ENCODE results near the gene RPS6KA4. TPM values are rescaled to one million over a fixed set of nuclear protein-coding genes. Genes with fewer than 3 reads are reported as not detected.

The RPS6KA4 gene
- total RNA-seq, 1 experiment from 2014 or later = 94.2 TPM

DNA sequence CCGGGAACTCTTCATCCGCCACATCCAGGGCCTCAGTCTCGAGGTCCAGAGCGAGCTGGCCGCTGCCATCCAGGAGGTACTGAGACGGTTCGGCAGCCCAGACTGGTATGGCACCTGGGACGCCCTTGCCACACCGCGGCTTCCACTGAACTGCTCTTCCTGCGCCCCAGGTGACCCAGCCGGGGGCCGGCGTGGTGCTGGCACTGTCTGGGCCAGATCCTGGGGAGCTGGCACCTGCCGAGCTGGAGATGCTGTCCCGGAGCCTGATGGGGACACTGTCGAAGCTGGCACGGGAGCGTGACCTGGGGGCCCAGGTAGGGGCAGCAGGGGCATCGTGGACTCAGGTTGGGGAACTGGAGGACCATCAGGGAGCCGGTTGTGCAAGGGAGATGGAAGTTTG lies 17.5 kb upstream of the RPS6KA4 start:
- H3K4me3 ChIP-seq = no peak overlapping the region
- no peak for DNase-seq
- no peaks in the 10 kb centered on the region for H3K36me3 ChIP-seq
- H3K9me3 ChIP-seq = no peaks in the 10 kb centered on the region
- H3K27me3 ChIP-seq = no peaks in the 10 kb centered on the region

DNA sequence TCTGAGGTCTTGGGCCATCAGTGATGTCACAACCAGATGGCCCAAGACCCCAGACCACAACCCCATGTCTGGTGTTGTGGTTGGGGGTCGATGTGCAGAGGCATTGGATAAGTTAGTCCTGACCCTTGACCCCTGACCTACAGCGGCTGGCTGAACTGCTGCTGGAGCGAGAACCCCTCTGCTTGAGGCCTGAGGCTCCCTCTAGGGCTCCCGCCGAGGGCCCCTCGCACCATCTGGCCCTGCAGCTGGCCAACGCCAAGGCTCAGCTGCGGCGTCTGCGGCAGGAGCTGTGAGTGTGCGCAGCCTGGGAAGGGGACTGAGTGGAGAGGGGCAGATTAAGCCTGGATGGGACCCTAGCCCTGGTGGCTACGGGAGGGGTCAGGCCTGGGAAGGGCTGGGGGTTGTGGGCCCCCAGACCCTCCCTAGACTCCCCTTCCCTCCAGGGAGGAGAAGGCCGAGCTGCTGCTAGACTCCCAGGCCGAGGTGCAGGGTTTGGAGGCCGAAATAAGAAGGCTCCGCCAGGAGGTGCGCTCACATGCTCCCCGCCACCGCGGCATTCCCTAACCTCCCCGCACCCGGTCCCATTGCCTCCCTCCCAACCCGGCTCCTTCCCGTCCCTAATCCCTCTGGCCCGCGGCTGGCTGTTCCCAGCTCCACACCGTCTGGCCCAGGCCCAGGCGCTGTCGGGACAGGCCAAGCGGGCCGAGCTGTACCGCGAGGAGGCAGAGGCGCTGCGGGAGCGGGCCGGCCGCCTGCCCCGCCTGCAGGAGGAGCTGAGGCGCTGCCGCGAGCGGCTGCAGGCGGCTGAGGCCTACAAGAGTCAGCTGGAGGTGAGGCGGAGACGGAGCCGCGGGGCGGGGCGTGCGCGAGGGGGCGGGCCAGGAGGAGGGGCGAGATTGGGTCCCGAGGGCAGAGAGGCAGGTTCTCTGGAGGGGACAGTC lies 16.8 kb upstream of the RPS6KA4 start:
- Histone ChIP-seq H3K9me3 (no peaks in the 10 kb centered on the region), H3K27me3 (no peaks in the 10 kb centered on the region), H3K4me3 (peak overlapping the region; percentile 20; the same call in 1 of the 2 replicates), H3K36me3 (no peaks in the 10 kb centered on the region)
- peak; percentile 84 for DNase-seq

DNA sequence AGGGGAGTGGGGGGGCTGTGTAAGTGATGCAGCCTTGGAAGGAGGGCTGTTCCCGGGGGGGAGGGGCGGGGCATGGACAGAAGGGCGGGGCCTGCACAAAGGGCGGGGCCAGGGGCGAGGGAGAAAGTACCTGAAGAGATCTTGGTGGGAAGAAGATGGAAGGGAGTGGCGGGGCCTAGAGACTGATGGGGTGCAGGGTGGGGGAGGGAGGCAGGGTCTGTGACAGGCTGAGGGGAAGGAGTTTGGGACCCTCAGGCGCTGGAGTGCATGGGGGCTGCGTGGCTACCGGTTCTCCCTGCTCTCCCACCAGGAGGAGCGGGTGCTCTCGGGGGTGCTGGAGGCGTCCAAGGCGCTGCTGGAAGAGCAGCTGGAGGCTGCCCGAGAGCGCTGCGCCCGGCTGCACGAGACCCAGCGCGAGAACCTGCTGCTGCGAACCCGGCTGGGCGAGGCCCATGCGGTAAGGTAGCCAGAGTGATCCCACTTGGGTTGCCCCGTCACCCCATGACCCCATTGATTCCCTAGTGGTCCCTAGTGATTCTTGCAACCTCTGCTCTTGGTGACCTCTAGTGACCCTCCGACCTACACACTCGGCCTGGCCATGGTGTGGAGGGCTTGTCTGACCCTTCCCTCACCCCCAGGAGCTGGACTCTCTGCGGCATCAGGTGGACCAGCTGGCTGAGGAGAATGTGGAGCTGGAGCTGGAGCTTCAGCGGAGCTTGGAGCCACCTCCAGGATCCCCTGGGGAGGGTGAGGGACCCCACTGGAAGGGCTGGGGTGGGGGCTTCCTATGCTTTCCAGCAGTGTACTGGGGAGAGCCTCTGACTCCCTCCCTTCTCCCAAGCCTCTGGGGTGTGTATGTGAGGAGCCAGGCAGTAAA lies 15.9 kb upstream of the RPS6KA4 start:
- no peak overlapping the region for H3K4me3 ChIP-seq

DNA sequence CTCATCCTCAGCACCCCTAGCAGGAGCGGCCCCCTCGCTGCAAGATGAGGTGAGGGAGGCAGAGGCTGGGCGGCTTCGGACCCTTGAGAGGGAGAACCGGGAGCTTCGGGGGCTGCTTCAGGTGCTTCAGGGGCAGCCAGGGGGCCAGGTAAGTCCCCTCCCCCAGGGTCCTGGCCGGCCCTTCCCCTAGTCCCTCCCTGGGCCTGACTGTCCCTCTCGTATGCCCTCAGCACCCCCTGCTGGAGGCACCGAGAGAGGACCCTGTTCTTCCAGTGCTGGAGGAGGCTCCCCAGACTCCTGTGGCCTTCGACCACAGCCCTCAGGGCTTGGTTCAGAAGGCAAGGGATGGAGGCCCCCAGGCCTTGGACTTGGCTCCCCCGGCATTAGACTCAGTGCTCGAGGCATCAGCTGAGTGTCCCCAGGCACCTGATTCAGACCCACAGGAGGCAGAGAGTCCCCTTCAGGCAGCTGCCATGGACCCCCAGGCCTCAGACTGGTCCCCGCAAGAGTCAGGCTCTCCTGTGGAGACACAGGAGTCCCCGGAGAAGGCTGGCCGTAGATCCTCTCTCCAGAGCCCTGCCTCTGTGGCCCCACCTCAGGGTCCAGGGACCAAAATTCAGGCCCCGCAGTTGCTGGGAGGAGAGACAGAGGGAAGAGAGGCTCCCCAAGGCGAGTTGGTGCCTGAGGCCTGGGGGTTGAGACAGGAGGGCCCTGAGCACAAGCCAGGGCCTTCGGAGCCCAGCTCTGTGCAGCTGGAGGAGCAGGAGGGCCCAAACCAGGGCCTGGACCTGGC lies 15.0 kb upstream of the RPS6KA4 start:
- Histone ChIP-seq H3K27me3 (no peaks in the 10 kb centered on the region), H3K4me3 (no peak overlapping the region), H3K9me3 (no peaks in the 10 kb centered on the region), H3K36me3 (no peaks in the 10 kb centered on the region)
- DNase-seq = no peak

More for the DNA sequence above, 15.9 kb upstream of the RPS6KA4 start:
- H3K27me3 ChIP-seq = no peaks in the 10 kb centered on the region
- H3K9me3 ChIP-seq = no peaks in the 10 kb centered on the region
- no peaks in the 10 kb centered on the region for H3K36me3 ChIP-seq
- DNase-seq = no peak

DNA sequence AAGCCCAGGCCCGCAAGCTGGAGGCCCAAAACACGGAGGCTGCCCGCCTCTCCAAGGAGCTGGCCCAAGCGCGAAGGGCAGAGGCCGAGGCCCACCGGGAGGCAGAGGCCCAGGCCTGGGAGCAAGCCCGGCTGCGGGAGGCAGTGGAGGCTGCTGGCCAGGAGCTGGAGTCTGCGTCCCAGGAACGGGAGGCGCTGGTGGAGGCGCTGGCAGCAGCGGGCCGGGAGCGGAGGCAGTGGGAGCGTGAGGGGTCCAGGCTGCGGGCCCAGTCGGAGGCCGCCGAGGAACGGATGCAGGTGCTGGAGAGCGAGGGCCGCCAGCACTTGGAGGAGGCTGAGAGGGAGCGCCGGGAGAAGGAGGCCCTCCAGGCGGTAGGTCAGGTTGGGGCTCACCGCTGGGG lies 14.2 kb upstream of the RPS6KA4 start:
- Histone ChIP-seq H3K4me3 (no peak overlapping the region), H3K36me3 (no peaks in the 10 kb centered on the region), H3K27me3 (no peaks in the 10 kb centered on the region), H3K9me3 (no peaks in the 10 kb centered on the region)
- DNase-seq = no peak

DNA sequence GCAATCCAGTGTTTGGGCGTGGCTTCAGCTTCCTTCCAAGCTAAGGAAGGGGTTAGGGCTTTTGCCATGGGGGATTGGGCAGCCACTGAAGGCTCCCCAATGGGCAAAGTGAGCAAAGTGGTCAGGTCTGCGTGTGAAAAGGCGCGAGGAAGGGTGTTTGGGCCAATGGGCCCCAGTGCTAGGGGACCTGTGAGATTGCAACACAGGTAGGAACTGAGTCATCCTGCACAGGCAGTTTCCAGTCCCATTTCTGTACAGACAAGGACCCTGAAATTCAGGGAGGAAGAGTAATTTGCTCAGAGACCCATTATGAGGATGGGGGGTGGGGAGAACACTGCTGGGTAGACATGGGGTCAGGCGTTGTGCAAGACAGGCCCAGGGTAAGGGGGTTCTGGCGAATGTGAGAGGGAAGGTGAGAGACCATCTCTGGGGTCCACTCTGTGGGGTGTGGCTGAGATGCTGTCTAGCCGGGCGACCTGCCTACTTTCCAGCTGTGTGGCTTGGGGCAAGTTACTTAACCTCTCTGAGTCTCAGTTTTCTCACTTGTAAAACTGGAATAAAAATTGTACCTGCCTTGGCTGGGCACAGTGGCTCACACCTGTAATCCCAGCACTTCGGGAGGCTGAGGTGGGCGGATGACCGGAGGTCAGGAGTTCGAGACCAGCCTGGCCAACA lies 11.6 kb upstream of the RPS6KA4 start:
- DNase-seq = no peak
- no peaks in the 10 kb centered on the region for H3K27me3 ChIP-seq
- H3K9me3 ChIP-seq = no peaks in the 10 kb centered on the region
- no peak overlapping the region for H3K4me3 ChIP-seq
- no peaks in the 10 kb centered on the region for H3K36me3 ChIP-seq

DNA sequence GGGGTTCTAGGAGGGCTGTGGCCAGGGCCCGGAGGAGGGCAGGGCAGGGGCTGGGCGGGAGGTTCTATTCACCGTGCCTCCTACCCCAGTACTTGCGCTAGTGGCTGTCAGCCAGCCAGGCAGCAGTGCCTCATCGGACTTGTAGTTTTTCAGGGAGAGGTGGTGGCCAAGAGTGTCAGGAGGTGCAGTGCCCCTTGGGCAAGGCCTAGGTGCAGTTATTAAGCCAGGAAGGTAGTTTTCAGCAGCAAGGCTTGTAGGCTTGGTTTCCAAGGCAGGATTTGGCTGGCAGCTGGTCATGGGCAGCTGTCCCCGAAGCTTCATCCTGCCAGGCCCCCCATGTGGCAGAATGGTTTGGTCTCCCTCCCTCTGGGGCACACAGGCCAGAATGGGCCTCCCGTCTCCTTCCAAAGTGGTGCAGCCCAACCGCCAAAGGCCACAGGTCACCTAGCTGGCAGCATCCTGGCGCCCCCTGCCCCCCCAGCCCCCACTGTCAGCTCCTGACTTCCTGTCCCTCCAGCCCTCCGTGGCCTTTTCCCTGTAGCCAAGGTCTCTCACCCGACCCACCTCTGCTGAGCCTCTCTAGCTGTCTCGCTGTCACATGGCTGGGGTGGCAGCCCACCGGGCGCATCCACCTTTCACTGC lies 10.5 kb upstream of the RPS6KA4 start:
- no peaks in the 10 kb centered on the region for H3K27me3 ChIP-seq

DNA sequence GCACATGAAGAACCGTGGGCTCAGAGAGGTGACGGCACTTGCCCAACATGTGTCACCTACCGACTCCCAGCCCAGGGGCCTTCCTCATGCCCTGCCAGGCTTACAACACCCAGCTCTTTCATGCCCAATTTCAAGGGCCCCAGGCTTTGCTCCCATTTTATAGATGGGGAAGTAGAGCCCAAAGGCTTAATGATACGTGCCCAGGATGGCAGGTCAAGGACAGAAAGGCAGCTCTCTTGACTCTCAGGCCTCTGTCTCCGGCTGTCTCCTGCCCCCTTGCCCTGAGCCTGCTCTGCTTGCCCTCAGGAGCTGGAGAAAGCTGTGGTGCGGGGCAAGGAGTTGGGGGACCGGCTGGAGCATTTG lies 10.0 kb upstream of the RPS6KA4 start:
- no peaks in the 10 kb centered on the region for H3K36me3 ChIP-seq
- H3K27me3 ChIP-seq = no peaks in the 10 kb centered on the region
- H3K4me3 ChIP-seq = no peak overlapping the region
- no peaks in the 10 kb centered on the region for H3K9me3 ChIP-seq
- no peak for DNase-seq

More for the DNA sequence above, 10.5 kb upstream of the RPS6KA4 start:
- no peaks in the 10 kb centered on the region for H3K36me3 ChIP-seq
- H3K4me3 ChIP-seq = no peak overlapping the region
- no peak for DNase-seq
- H3K9me3 ChIP-seq = no peaks in the 10 kb centered on the region

GRCh38 chr11:64349404-64349803 lies 9.6 kb upstream of the RPS6KA4 start:
- H3K36me3 ChIP-seq = no peaks in the 10 kb centered on the region
- DNase-seq = no peak
- no peaks in the 10 kb centered on the region for H3K27me3 ChIP-seq
- no peak overlapping the region for H3K4me3 ChIP-seq
- H3K9me3 ChIP-seq = no peaks in the 10 kb centered on the region

DNA sequence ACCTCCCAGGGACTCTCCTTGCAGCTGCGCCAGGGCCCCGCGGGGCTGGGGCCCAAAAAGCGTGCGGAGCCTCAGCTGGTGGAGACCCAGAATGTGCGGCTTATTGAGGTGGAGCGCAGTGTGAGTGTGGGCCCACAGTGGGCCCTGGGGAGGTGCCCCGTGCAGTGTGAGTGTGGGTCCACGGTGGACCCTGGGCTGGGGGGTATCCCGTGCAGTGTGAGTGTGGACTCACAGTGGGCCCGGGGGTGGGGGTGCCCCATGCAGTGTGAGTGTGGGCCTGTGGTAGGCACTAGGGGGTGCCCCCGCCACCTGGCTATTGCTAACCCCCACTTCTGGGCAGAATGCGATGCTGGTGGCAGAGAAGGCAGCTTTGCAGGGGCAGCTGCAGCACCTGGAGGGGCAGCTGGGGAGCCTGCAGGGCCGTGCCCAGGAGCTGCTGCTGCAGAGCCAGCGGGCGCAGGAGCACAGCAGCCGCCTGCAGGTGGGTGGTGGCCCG lies 7.8 kb upstream of the RPS6KA4 start:
- Histone ChIP-seq H3K36me3 (no peaks in the 10 kb centered on the region), H3K9me3 (no peaks in the 10 kb centered on the region), H3K4me3 (no peak overlapping the region), H3K27me3 (no peaks in the 10 kb centered on the region)
- no peak for DNase-seq

- no peaks in the 10 kb centered on the region for H3K9me3 ChIP-seq
- H3K36me3 ChIP-seq = no peaks in the 10 kb centered on the region
- no peak for DNase-seq
- no peaks in the 10 kb centered on the region for H3K27me3 ChIP-seq
- no peak overlapping the region for H3K4me3 ChIP-seq
Observed at GRCh38 chr11:64352099-64352994, 6.6 kb upstream of the RPS6KA4 start.

DNA sequence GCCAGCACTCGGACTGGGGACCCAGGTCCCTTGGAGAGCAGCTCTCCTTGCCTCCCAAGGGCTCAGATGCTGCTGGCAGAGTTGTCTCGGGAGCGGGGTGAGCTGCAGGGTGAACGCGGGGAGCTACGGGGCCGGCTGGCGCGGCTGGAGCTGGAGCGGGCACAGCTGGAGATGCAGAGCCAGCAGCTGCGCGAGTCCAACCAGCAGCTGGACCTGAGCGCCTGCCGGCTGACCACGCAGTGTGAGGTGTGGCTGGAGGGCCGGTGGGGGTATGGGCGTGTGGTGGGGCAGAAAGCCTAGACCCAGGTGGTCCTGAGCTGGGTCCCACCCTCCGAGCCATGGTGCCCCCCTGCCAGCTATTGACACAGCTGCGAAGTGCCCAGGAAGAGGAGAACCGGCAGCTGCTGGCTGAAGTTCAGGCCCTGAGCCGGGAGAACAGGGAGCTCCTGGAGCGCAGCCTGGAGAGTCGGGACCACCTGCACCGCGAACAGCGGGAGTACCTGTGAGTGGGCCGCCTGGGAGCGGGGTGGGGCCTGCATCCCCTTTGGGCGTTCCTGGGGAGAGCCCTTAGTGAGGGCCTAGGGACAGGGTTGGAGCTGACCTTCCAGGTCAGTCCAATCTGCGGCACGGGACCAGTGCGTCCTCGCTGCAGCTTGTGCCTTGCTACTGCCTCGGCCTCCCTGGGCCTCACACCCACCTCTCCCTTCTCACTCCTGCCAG lies 5.8 kb upstream of the RPS6KA4 start:
- Histone ChIP-seq H3K4me3 (no peak overlapping the region), H3K9me3 (no peaks in the 10 kb centered on the region), H3K36me3 (no peaks in the 10 kb centered on the region), H3K27me3 (no peaks in the 10 kb centered on the region)
- DNase-seq = no peak

- H3K27me3 ChIP-seq = no peaks in the 10 kb centered on the region
- H3K9me3 ChIP-seq = no peaks in the 10 kb centered on the region
- no peak overlapping the region for H3K4me3 ChIP-seq
- no peak for DNase-seq
- no peaks in the 10 kb centered on the region for H3K36me3 ChIP-seq
Observed at GRCh38 chr11:64353715-64354506, 5.1 kb upstream of the RPS6KA4 start.

Measured in MG63 (cell line).